ENCODE data around the gene LRRC74B.
"Not testable (repeated sequence)": the region's sequence is repeated elsewhere in the genome, so short reads cannot be mapped to it uniquely, and the experiment has no call there.

LRRC74B gene

GRCh38 chr22:21054714-21055563 is 9.2 kb downstream of the LRRC74B start:
- no peak for DNase-seq (ENCODE audit: low read depth)

GRCh38 chr22:21055564-21055834 is 9.8 kb downstream of the LRRC74B start:
- DNase-seq (ENCODE audit: low read depth) = no peak

GRCh38 chr22:21055880-21056319 is 10.2 kb downstream of the LRRC74B start:
- no peak for DNase-seq (ENCODE audit: low read depth)

- DNase-seq (ENCODE audit: low read depth) = not testable (repeated sequence)
Observed at GRCh38 chr22:21060363-21060762, 14.6 kb downstream of the LRRC74B start.

GRCh38 chr22:21061660-21062321 is 16.0 kb downstream of the LRRC74B start:
- not testable (repeated sequence) for DNase-seq (ENCODE audit: low read depth)

- not testable (repeated sequence) for DNase-seq (ENCODE audit: low read depth)
Observed at GRCh38 chr22:21064425-21064824, 18.7 kb downstream of the LRRC74B start.

- no peak for DNase-seq (ENCODE audit: low read depth)
Observed at GRCh38 chr22:21064917-21065864, 19.4 kb downstream of the LRRC74B start.

- no peak for DNase-seq (ENCODE audit: low read depth)
Observed at GRCh38 chr22:21067075-21067900, 21.5 kb downstream of the LRRC74B start.

- no peak for DNase-seq (ENCODE audit: low read depth)
Observed at GRCh38 chr22:21067901-21068680, 22.3 kb downstream of the LRRC74B start.

- no peak for DNase-seq (ENCODE audit: low read depth)
Observed at GRCh38 chr22:21068681-21069276, 23.0 kb downstream of the LRRC74B start.

- DNase-seq (ENCODE audit: low read depth) = no peak
Observed at GRCh38 chr22:21069375-21069774, 23.6 kb downstream of the LRRC74B start.

GRCh38 chr22:21070690-21071615 is 25.2 kb downstream of the LRRC74B start:
- no peak for DNase-seq (ENCODE audit: low read depth)

- DNase-seq (ENCODE audit: low read depth) = not testable (repeated sequence)
Observed at GRCh38 chr22:21071796-21072195, 26.1 kb downstream of the LRRC74B start.

GRCh38 chr22:21073023-21073422 is 27.3 kb downstream of the LRRC74B start:
- DNase-seq (ENCODE audit: low read depth) = no peak

- DNase-seq (ENCODE audit: low read depth) = no peak
Observed at GRCh38 chr22:21073482-21073881, 27.7 kb downstream of the LRRC74B start.

GRCh38 chr22:21074102-21074715 is 28.5 kb downstream of the LRRC74B start:
- DNase-seq (ENCODE audit: low read depth) = no peak

- DNase-seq (ENCODE audit: low read depth) = no peak
Observed at GRCh38 chr22:21075516-21076138, 29.9 kb downstream of the LRRC74B start.

GRCh38 chr22:21076912-21077625 is 31.3 kb downstream of the LRRC74B start:
- DNase-seq (ENCODE audit: low read depth) = no peak

Measured in stimulated activated CD4-positive, alpha-beta T cell treated with anti-CD3 and anti-CD28 coated beads, Interleukin-2, amount 100 ng/mL, for 4 hours (primary cell).